SK-N-MC (cell line): ENCODE results near the gene TKT.

Experiments
- EZH2 ChIP-seq: fragments of 200-600 bp; sonication (generic); IDR thresholded peaks from one replicate; pipeline ENCODE4 v1.6.1; 2017; ENCODE audit warnings: antibody characterized with exemption
- POLR2AphosphoS5 ChIP-seq: IDR thresholded peaks from 2 replicates; pipeline ENCODE4 v1.6.1; 2012; ENCODE audit warnings: mild to moderate bottlenecking, low read depth, low read length, borderline replicate concordance

- no peak for TF ChIP-seq POLR2AphosphoS5
- TF ChIP-seq EZH2, result no peak
Observed at GRCh38 chr3:53194210-53195065, 61.4 kb downstream of the TKT start.
